Smooth muscle cell (in vitro differentiated cells): Measurements from ENCODE around the gene TMEM163. TPM values are rescaled to one million over a fixed set of nuclear protein-coding genes. Genes with fewer than 3 reads are reported as not detected.

ENCODE experiments used
- DNase-seq: peaks from one replicate; lab custom pipeline; 2025; ENCODE audit not compliant: unreplicated experiment; lab: John Stamatoyannopoulos, UW
- H2AFZ ChIP-seq: fragments of 200-600 bp; sonication (generic); 2 replicates; pipeline ENCODE4 v1.6.0; 2016; ENCODE audit warnings: antibody characterized with exemption, low read depth, mild to moderate bottlenecking
- H3F3A ChIP-seq: fragments of 200-600 bp; sonication (generic); 2 replicates; pipeline ENCODE4 v1.6.0; 2017; ENCODE audit warnings: antibody characterized with exemption, low read depth
- H3K27ac ChIP-seq: fragments of 200-600 bp; sonication (generic); 2 replicates; pipeline ENCODE4 v1.5.1; 2016; ENCODE audit warnings: low read depth, mild to moderate bottlenecking
- H3K27me3 ChIP-seq: fragments of 200-600 bp; sonication (generic); 2 replicates; pipeline ENCODE4 v1.6.1; 2016; ENCODE audit warnings: low read depth, mild to moderate bottlenecking
- H3K36me3 ChIP-seq: fragments of 200-600 bp; sonication (generic); 2 replicates; pipeline ENCODE4 v1.5.1; 2016; ENCODE audit warnings: low read depth
- H3K4me1 ChIP-seq: fragments of 200-600 bp; sonication (generic); 2 replicates; pipeline ENCODE4 v1.5.1; 2016; ENCODE audit warnings: low read depth
- H3K4me2 ChIP-seq: fragments of 200-600 bp; sonication (generic); 2 replicates; pipeline ENCODE4 v1.6.0; 2016; ENCODE audit warnings: mild to moderate bottlenecking
- H3K4me3 ChIP-seq: fragments of 200-600 bp; sonication (generic); 2 replicates; pipeline ENCODE4 v1.5.1; 2016; ENCODE audit warnings: mild to moderate bottlenecking
- H3K79me2 ChIP-seq: fragments of 200-600 bp; sonication (generic); 2 replicates; pipeline ENCODE4 v1.6.0; 2016; ENCODE audit warnings: low read depth, mild to moderate bottlenecking
- H3K9ac ChIP-seq: fragments of 200-600 bp; sonication (generic); 2 replicates; pipeline ENCODE4 v1.6.0; 2016; ENCODE audit warnings: low read depth
- H3K9me3 ChIP-seq: fragments of 200-600 bp; sonication (generic); replicated peaks from 2 replicates; pipeline ENCODE4 v1.5.1; 2016; ENCODE audit warnings: low read depth
- H4K20me1 ChIP-seq: fragments of 200-600 bp; sonication (generic); 2 replicates; pipeline ENCODE4 v1.6.0; 2016; ENCODE audit warnings: low read depth
- WGBS: methylation state at CpG from one replicate; pipeline ENCODE4 v1.1.7; 2016; ENCODE audit warnings: low lambda C conversion rate; 5-methylcytosine and 5-hydroxymethylcytosine counted together
- polyA plus RNA-seq: library from polyadenylated mRNA; unstranded; fragments of >200 nt; fragmentation: Nextera tagmentation; extraction: Ambion mirVana; gene quantifications from 2 replicates; pipeline ENCODE4 v1.2.1, GENCODE V29; 2016
- total RNA-seq: library from RNA; depleted of rRNA; stranded (reverse); fragments of >200 nt; gene quantifications from 2 replicates; pipeline ENCODE4 v1.2.3, GENCODE V29; 2014
- TF ChIP-seq, protein P1 (sequence below): fragments of 200-600 bp; sonication (generic); IDR thresholded peaks from 2 replicates; pipeline ENCODE4 v1.5.1; 2017; ENCODE audit warnings: borderline replicate concordance, mild to moderate bottlenecking, antibody characterized with exemption; ENCODE audit not compliant: insufficient read depth, poor library complexity, severe bottlenecking

The TMEM163 gene
- total and polyA plus RNA-seq, 2 experiments from 2014 or later = 0.31 TPM; not detected in 1

DNA sequence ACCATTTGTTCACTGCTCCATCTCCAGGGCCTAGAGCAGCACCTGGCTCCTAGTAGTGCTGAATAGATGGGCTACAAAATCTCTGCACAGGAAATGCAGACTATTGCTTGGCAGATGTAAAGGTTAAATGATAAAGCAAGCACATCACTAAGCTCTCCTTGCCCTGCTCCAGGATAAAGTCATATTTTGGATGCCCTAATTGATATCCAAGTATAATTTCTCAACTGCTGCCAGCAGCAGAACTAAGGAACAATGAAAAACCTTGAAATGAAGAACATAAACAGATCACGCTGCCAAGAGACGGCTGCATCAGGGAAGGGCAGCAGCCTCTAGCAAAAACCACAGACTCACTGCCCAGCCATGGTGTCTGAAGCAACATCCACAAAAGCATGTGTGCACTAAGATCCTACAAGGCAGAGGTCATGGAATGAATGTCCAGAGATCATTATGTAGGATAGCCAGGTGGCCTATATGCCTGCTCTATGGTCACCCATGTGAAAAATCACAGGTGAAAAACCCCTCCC lies 134.7 kb downstream of the TMEM163 start:
- no peak overlapping the region for H3K9ac ChIP-seq
- H3K9me3 ChIP-seq = no peaks in the 10 kb centered on the region
- no peaks in the 10 kb centered on the region for H3F3A ChIP-seq
- H4K20me1 ChIP-seq = no peaks in the 10 kb centered on the region
- no peaks in the 10 kb centered on the region for H3K79me2 ChIP-seq
- no peaks in the 10 kb centered on the region for H3K4me1 ChIP-seq
- H3K27me3 ChIP-seq = no peaks in the 10 kb centered on the region
- no peaks in the 10 kb centered on the region for H3K36me3 ChIP-seq
- H2AFZ ChIP-seq = no peak overlapping the region
- no peak overlapping the region for H3K4me2 ChIP-seq
- 100% methylated on average over 2 of the region's 2 CpGs for WGBS
- H3K4me3 ChIP-seq = no peak overlapping the region
- H3K27ac ChIP-seq = no peak overlapping the region
- no peak for DNase-seq
- TF ChIP-seq, protein P1, sequence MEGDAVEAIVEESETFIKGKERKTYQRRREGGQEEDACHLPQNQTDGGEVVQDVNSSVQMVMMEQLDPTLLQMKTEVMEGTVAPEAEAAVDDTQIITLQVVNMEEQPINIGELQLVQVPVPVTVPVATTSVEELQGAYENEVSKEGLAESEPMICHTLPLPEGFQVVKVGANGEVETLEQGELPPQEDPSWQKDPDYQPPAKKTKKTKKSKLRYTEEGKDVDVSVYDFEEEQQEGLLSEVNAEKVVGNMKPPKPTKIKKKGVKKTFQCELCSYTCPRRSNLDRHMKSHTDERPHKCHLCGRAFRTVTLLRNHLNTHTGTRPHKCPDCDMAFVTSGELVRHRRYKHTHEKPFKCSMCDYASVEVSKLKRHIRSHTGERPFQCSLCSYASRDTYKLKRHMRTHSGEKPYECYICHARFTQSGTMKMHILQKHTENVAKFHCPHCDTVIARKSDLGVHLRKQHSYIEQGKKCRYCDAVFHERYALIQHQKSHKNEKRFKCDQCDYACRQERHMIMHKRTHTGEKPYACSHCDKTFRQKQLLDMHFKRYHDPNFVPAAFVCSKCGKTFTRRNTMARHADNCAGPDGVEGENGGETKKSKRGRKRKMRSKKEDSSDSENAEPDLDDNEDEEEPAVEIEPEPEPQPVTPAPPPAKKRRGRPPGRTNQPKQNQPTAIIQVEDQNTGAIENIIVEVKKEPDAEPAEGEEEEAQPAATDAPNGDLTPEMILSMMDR = no peak

DNA sequence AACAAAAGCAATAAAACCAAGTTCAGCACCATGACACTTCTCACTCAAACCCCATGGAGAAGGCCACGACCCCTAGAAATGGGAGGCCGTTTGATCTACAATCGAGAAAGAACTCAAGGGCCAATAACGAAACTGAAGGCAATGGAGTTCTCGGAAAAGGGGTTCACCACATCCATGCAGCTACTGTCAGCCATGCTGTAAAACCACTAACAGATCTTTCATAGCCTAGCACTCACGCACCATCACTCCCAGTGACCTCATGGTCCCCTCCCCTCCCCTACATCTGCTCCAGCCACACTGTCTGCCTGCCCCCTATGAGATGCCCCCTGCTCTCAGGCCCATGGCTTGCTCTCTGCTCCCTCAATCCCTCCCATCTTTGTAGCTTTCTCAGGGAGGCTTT lies 135.3 kb downstream of the TMEM163 start:
- Histone ChIP-seq H3K4me2 (no peak overlapping the region), H3K36me3 (no peaks in the 10 kb centered on the region), H3K27me3 (no peaks in the 10 kb centered on the region), H3K79me2 (no peaks in the 10 kb centered on the region), H3K27ac (no peak overlapping the region), H3F3A (no peaks in the 10 kb centered on the region), H3K9me3 (no peaks in the 10 kb centered on the region), H2AFZ (no peak overlapping the region), H3K4me3 (no peak overlapping the region), H3K9ac (no peak overlapping the region), H4K20me1 (no peaks in the 10 kb centered on the region), H3K4me1 (no peaks in the 10 kb centered on the region)
- 73% methylated on average over 6 of the region's 6 CpGs for WGBS
- DNase-seq = no peak
- TF ChIP-seq, protein P1 = no peak

DNA sequence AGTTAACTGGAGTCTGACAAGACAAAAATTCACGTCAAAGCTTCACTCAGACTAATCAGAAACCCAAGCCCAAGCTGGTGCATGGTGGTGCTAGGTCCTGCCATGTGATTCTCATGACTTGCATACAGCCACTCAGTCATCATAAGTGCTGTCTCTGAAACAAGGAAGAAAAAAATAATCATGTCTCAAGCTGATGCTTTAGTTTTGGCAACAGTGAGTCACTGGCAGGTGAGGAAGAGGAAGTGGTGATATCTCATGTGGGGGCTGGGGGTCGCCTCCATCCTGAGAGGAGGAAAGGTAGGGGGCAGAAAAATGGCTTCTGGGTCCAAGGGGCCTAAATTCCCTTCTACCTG lies 136.3 kb downstream of the TMEM163 start:
- no peak overlapping the region for H3K9ac ChIP-seq
- H3K27ac ChIP-seq = no peak overlapping the region
- DNase-seq = no peak
- 86% methylated on average over 2 of the region's 2 CpGs for WGBS
- no peaks in the 10 kb centered on the region for H3K36me3 ChIP-seq
- no peak overlapping the region for H2AFZ ChIP-seq
- no peak overlapping the region for H3K4me3 ChIP-seq
- H3K9me3 ChIP-seq = no peaks in the 10 kb centered on the region
- no peaks in the 10 kb centered on the region for H3F3A ChIP-seq
- H3K4me1 ChIP-seq = no peaks in the 10 kb centered on the region
- H3K4me2 ChIP-seq = no peak overlapping the region
- no peaks in the 10 kb centered on the region for H3K79me2 ChIP-seq
- H4K20me1 ChIP-seq = no peaks in the 10 kb centered on the region
- no peaks in the 10 kb centered on the region for H3K27me3 ChIP-seq
- TF ChIP-seq, protein P1 = no peak

DNA sequence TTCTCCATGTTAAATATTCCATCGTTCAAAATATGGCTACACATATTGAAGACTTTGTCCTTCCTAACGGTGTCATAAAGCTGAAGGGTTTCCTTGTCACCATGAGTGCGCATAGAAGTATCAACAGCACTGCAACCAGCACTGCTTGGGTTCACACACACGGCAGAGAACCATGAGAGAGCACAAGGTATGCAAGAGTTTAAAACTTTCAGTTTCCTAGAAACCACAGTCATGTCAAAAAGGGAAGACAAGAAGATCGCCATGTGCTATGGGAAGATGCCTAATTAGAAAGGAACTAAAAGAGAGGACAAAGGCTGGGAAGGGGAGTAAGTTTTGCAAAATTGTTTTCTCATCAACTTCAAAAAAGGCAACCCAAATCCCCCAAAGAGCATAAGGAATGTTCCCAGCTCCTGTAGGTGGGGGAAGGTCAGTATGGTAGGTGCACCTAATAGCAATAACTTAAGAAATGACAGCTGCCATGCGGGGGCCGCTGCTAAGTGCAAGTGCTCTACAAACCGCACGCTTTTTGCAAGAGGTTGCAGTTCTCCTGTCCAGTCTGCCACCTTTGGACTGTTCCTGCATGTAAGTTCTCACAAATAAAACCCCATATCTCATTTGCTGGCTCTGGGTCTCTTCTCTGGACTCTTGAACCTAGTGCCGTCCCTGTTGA lies 136.8 kb downstream of the TMEM163 start:
- H4K20me1 ChIP-seq = no peaks in the 10 kb centered on the region
- no peak overlapping the region for H3K4me3 ChIP-seq
- WGBS = 96% methylated on average over 10 of the region's 10 CpGs

More for the DNA sequence above, 136.8 kb downstream of the TMEM163 start:
- TF ChIP-seq, protein P1 = no peak
- DNase-seq = no peak
- no peaks in the 10 kb centered on the region for H3K4me1 ChIP-seq
- no peaks in the 10 kb centered on the region for H3F3A ChIP-seq
- no peak overlapping the region for H3K4me2 ChIP-seq
- no peak overlapping the region for H2AFZ ChIP-seq
- H3K36me3 ChIP-seq = no peaks in the 10 kb centered on the region
- H3K9me3 ChIP-seq = no peaks in the 10 kb centered on the region
- no peak overlapping the region for H3K9ac ChIP-seq
- no peak overlapping the region for H3K27ac ChIP-seq
- no peaks in the 10 kb centered on the region for H3K27me3 ChIP-seq
- no peaks in the 10 kb centered on the region for H3K79me2 ChIP-seq
